K562 (cell line): ENCODE results near the gene CYCS. TPM values are rescaled to one million over a fixed set of nuclear protein-coding genes. Genes with fewer than 3 reads are reported as not detected.

Experiments used
- FOXA3 ChIP-seq, 2 experiments: fragments of 450-650 bp in 1 of 2; sonication (generic) in 1 of 2; formaldehyde crosslinking; IDR thresholded peaks in 1 of 2; conservative IDR thresholded peaks in 1 of 2; 2 replicates each; pipeline versions ENCODE4 v1.4.0 to v1.8.0; 2020 to 2022; ENCODE audit warnings: mild to moderate bottlenecking in 2 of 2, missing genetic modification reagents in 1 of 2
- HNRNPK ChIP-seq: fragments of 200-400 bp; formaldehyde crosslinking; IDR thresholded peaks from one replicate; pipeline ENCODE4 v1.6.1; 2018; ENCODE audit warnings: mild to moderate bottlenecking, low read depth, low read length; ENCODE audit not compliant: poor library complexity, severe bottlenecking
- HNRNPUL1 ChIP-seq: fragments of 200-400 bp; formaldehyde crosslinking; IDR thresholded peaks from 2 replicates; pipeline ENCODE4 v1.6.1; 2017; ENCODE audit warnings: low read length
- KDM2B ChIP-seq: fragments of 250-450 bp; sonication (Bioruptor Pico); IDR thresholded peaks from 2 replicates; pipeline ENCODE4 v1.8.0; 2021; ENCODE audit warnings: mild to moderate bottlenecking, moderate library complexity
- KHSRP ChIP-seq: fragments of 450-650 bp; IDR thresholded peaks from 2 replicates; pipeline ENCODE4 v1.6.1; 2017
- MXI1 ChIP-seq: IDR thresholded peaks from 2 replicates; pipeline ENCODE4 v1.6.1; 2011; ENCODE audit warnings: low read depth, mild to moderate bottlenecking, improper control_type of control experiment, low read length
- NBN ChIP-seq: fragments of 450-650 bp; IDR thresholded peaks from 2 replicates; pipeline ENCODE4 v1.6.1; 2016; ENCODE audit warnings: low read depth, mild to moderate bottlenecking
- TGIF2 ChIP-seq: sonication (generic); formaldehyde crosslinking; IDR thresholded peaks from 2 replicates; pipeline ENCODE4 v1.8.1; 2022; ENCODE audit warnings: mild to moderate bottlenecking, missing genetic modification reagents, moderate library complexity
- ZNF551 ChIP-seq: fragments of 250-450 bp; sonication (Bioruptor Pico); IDR thresholded peaks from 2 replicates; pipeline ENCODE4 v1.5.0; 2021; ENCODE audit warnings: mild to moderate bottlenecking, moderate library complexity
- polyA plus RNA-seq, 8 experiments: library from polyadenylated mRNA; depleted of rRNA in 4 of 8; stranded (reverse) in 5 of 8; unstranded in 3 of 8; fragments of >200 nt; fragmentation: Nextera tagmentation in 2 of 8; fragmentation: Illumina TruSeq in 1 of 8; extraction: Ambion mirVana in 2 of 8; extraction: Trizol in 1 of 8; gene quantifications; 2 replicates each; pipeline versions ENCODE4 v1.2.1 to v1.2.3, GENCODE V29; 2011 to 2014; ENCODE audit warnings: inconsistent platforms in 1 of 8, missing spikeins in 1 of 8
- total RNA-seq, 7 experiments: library from RNA; depleted of rRNA in 6 of 7; stranded (reverse); fragments of >200 nt in 6 of 7; fragmentation: Illumina TruSeq in 2 of 7; extraction: Trizol in 2 of 7; gene quantifications; 2 replicates each; pipeline versions ENCODE4 v1.2.1 to v1.2.3, GENCODE V29; 2011 to 2021; ENCODE audit warnings: low replicate concordance in 1 of 7
- TF ChIP-seq, protein P1 (sequence below): fragments of 450-650 bp; IDR thresholded peaks from 2 replicates; pipeline ENCODE4 v1.6.1; 2016; ENCODE audit warnings: low read depth
- TF ChIP-seq, protein P2 (sequence below): fragments of 250-450 bp; sonication (Bioruptor Pico); IDR thresholded peaks from 2 replicates; pipeline ENCODE4 v1.8.0; 2021; ENCODE audit warnings: borderline replicate concordance, mild to moderate bottlenecking, moderate library complexity; ENCODE audit not compliant: poor library complexity, severe bottlenecking
- TF ChIP-seq, protein P3 (sequence below): fragments of 450-650 bp; IDR thresholded peaks from 2 replicates; pipeline ENCODE4 v1.6.1; 2016; ENCODE audit warnings: missing biosample characterization, missing genetic modification characterization
- TF ChIP-seq, protein P4 (sequence below): fragments of 250-450 bp; sonication (Bioruptor Pico); IDR thresholded peaks from 2 replicates; pipeline ENCODE4 v1.9.0; 2021; ENCODE audit warnings: mild to moderate bottlenecking

Gene CYCS
- total and polyA plus RNA-seq, 9 of the 15 experiments (the other 6 are each of a cell fraction or from before 2014, with no cell fraction given): 206 to 1,425 (median 438) TPM

DNA sequence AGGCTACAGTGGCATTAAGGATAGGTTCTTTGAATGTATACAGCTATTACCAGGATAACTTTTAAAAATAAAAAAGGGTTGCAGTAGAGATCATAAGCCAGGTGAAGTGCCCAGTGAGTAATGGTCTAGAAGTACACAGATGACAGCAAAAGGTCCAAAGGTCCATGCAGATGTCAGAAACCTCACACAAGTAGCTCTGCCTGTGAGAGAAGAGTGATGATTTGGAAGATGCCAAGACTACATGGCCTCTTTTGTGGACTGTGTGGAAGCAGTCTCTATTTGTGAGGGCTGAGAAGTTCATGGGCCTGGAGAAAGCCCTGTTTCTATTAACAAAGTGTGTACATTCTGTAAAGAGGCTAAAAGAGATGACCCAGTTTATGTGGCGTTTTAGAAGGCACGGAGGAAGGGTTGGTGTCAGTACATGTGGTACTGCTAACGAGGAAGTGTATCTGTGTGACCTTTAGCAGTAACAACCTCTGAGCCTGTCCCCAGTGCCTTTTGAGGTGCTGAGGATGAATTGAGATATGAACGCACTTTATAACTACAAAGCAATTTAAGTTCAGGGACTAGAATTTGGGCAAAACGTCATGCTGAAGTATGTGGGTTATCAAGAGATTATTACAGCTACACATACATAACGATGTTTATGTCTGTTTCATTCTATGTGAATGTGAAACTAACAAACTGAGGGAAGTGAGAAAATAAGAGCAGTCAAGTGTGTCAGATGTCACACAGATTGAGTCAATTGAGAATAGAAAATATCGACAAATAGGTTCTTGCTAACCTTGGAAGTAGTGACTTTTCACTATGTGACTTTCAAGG lies 7.6 kb downstream of the CYCS start (continued):
- TF ChIP-seq, protein P1, sequence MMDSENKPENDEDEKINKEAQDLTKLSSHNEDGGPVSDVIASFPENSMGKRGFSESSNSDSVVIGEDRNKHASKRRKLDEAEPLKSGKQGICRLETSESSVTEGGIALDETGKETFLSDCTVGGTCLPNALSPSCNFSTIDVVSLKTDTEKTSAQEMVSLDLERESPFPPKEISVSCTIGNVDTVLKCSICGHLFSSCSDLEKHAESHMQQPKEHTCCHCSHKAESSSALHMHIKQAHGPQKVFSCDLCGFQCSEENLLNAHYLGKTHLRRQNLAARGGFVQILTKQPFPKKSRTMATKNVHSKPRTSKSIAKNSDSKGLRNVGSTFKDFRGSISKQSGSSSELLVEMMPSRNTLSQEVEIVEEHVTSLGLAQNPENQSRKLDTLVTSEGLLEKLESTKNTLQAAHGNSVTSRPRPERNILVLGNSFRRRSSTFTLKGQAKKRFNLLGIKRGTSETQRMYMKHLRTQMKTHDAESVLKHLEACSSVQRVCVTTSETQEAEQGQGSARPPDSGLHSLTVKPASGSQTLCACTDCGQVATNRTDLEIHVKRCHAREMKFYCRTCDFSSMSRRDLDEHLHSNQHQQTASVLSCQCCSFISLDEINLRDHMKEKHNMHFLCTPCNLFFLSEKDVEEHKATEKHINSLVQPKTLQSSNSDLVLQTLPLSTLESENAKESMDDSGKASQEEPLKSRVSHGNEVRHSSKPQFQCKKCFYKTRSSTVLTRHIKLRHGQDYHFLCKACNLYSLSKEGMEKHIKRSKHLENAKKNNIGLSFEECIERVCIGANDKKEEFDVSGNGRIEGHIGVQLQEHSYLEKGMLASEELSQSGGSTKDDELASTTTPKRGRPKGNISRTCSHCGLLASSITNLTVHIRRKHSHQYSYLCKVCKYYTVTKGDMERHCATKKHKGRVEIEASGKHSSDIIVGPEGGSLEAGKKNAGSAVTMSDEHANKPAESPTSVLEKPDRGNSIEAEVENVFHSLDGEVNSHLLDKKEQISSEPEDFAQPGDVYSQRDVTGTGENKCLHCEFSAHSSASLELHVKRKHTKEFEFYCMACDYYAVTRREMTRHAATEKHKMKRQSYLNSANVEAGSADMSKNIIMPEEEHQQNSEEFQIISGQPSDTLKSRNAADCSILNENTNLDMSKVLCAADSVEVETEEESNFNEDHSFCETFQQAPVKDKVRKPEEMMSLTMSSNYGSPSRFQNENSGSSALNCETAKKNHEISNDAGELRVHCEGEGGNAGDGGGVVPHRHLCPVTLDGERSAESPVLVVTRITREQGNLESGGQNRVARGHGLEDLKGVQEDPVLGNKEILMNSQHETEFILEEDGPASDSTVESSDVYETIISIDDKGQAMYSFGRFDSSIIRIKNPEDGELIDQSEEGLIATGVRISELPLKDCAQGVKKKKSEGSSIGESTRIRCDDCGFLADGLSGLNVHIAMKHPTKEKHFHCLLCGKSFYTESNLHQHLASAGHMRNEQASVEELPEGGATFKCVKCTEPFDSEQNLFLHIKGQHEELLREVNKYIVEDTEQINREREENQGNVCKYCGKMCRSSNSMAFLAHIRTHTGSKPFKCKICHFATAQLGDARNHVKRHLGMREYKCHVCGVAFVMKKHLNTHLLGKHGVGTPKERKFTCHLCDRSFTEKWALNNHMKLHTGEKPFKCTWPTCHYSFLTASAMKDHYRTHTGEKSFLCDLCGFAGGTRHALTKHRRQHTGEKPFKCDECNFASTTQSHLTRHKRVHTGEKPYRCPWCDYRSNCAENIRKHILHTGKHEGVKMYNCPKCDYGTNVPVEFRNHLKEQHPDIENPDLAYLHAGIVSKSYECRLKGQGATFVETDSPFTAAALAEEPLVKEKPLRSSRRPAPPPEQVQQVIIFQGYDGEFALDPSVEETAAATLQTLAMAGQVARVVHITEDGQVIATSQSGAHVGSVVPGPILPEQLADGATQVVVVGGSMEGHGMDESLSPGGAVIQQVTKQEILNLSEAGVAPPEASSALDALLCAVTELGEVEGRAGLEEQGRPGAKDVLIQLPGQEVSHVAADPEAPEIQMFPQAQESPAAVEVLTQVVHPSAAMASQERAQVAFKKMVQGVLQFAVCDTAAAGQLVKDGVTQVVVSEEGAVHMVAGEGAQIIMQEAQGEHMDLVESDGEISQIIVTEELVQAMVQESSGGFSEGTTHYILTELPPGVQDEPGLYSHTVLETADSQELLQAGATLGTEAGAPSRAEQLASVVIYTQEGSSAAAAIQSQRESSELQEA: no peak
- no peak for TF ChIP-seq MXI1
- TF ChIP-seq, protein P2, sequence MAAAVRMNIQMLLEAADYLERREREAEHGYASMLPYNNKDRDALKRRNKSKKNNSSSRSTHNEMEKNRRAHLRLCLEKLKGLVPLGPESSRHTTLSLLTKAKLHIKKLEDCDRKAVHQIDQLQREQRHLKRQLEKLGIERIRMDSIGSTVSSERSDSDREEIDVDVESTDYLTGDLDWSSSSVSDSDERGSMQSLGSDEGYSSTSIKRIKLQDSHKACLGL: no peak
- TF ChIP-seq TGIF2 (CRISPR knock-in tag): no peak
- TF ChIP-seq FOXA3 (CRISPR knock-in tag; conservative IDR thresholded peaks at IDR 0.05 in 1 of 2, IDR thresholded peaks at IDR 0.05 in 1 of 2): no peak
- no peak for TF ChIP-seq KDM2B
- no peak for TF ChIP-seq ZNF551 (CRISPR knock-in tag)
- TF ChIP-seq, protein P3, sequence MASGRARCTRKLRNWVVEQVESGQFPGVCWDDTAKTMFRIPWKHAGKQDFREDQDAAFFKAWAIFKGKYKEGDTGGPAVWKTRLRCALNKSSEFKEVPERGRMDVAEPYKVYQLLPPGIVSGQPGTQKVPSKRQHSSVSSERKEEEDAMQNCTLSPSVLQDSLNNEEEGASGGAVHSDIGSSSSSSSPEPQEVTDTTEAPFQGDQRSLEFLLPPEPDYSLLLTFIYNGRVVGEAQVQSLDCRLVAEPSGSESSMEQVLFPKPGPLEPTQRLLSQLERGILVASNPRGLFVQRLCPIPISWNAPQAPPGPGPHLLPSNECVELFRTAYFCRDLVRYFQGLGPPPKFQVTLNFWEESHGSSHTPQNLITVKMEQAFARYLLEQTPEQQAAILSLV: no peak
- TF ChIP-seq, protein P4, sequence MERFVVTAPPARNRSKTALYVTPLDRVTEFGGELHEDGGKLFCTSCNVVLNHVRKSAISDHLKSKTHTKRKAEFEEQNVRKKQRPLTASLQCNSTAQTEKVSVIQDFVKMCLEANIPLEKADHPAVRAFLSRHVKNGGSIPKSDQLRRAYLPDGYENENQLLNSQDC (CRISPR knock-in tag): no peak
- no peak for TF ChIP-seq HNRNPK
- no peak for TF ChIP-seq HNRNPUL1
- no peak for TF ChIP-seq NBN
- peak; percentile 43; the same call in 1 of the 2 replicates for TF ChIP-seq KHSRP
